ENCODE results near the gene LCK.

LCK gene

GRCh38 chr1:32247452-32247851, 3.6 kb upstream of the LCK start:
- TF ChIP-seq, protein P1, sequence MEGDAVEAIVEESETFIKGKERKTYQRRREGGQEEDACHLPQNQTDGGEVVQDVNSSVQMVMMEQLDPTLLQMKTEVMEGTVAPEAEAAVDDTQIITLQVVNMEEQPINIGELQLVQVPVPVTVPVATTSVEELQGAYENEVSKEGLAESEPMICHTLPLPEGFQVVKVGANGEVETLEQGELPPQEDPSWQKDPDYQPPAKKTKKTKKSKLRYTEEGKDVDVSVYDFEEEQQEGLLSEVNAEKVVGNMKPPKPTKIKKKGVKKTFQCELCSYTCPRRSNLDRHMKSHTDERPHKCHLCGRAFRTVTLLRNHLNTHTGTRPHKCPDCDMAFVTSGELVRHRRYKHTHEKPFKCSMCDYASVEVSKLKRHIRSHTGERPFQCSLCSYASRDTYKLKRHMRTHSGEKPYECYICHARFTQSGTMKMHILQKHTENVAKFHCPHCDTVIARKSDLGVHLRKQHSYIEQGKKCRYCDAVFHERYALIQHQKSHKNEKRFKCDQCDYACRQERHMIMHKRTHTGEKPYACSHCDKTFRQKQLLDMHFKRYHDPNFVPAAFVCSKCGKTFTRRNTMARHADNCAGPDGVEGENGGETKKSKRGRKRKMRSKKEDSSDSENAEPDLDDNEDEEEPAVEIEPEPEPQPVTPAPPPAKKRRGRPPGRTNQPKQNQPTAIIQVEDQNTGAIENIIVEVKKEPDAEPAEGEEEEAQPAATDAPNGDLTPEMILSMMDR (IDR thresholded peaks at IDR 0.05; ENCODE audit: control insufficient read depth, insufficient read depth, low read depth, low read length, missing control alignments), result no peak
- no peak for DNase-seq (ENCODE audit: low read depth)
- no peak overlapping the region for H3K4me3 ChIP-seq (ENCODE audit: control insufficient read depth, low read depth, low read length)

- H3K4me3 ChIP-seq (ENCODE audit: control insufficient read depth, low read depth, low read length), result no peak overlapping the region
- TF ChIP-seq, protein P1 (IDR thresholded peaks at IDR 0.05; ENCODE audit: control insufficient read depth, insufficient read depth, low read depth, low read length, missing control alignments), result peak; percentile 76
- no peak for DNase-seq (ENCODE audit: low read depth)
Observed at GRCh38 chr1:32247983-32248889, 2.8 kb upstream of the LCK start.

GRCh38 chr1:32249831-32250525, 1.1 kb upstream of the LCK start:
- TF ChIP-seq, protein P1 (IDR thresholded peaks at IDR 0.05; ENCODE audit: control insufficient read depth, insufficient read depth, low read depth, low read length, missing control alignments), result no peak
- H3K4me3 ChIP-seq (ENCODE audit: control insufficient read depth, low read depth, low read length), result no peak overlapping the region
- no peak for DNase-seq (ENCODE audit: low read depth)

DNA sequence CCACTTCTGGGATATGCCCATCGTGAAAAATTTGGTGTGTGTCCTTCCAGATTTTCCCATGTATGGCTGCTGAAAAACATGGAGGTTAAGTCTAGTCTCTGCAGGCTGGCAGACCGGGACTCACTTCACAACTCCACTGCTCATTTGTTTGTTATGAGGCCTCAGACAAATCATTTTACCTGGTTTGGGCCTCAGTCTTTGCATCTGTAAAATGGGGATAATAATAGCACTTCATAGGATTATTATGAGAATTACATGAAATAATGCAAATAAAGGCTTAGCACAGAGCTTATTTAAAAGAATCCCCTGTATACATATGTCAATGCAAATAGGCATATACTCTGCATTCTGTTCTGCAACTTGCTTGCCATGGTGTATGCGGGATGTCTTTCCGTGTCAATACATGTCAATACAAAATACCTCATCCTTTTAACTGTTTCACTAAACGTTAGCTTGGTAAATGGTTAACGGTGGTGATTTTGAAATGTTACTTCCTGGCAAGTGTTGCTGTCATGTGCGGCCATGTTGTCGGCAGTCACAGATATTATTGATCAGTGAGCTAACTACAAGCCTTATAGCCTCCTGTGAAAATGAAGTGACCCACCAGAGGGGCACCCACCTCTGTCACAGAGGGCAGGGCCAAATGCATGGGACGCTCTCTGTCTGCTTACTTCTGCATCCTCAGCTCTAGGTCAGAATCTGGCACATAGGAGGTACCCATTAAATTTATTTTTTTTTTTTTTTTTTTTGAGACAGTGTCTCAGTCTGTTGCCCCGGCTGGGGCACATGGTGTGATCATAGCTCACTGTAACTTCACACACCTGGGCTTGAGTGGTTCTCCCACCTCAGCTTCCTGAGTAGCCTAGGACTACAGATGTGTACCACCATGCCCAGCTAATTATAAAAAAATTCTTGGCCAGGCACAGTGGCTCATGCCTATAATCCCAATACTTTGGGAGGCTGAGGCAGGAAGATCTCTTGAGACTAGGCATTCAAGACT, 4.3 kb downstream of the LCK start:
- DNase-seq (ENCODE audit: low read depth), result no peak
- TF ChIP-seq, protein P1 (IDR thresholded peaks at IDR 0.05; ENCODE audit: control insufficient read depth, insufficient read depth, low read depth, low read length, missing control alignments), result no peak
- no peak overlapping the region for H3K4me3 ChIP-seq (ENCODE audit: control insufficient read depth, low read depth, low read length)

GRCh38 chr1:32256473-32257226, 5.6 kb downstream of the LCK start:
- TF ChIP-seq, protein P1 (IDR thresholded peaks at IDR 0.05; ENCODE audit: control insufficient read depth, insufficient read depth, low read depth, low read length, missing control alignments), result no peak
- no peak overlapping the region for H3K4me3 ChIP-seq (ENCODE audit: control insufficient read depth, low read depth, low read length)
- no peak for DNase-seq (ENCODE audit: low read depth)

Measured in AG09309 (cell line).